ENCODE data around the gene CMTM8.
"Not testable (repeated sequence)": the region's sequence is repeated elsewhere in the genome, so short reads cannot be mapped to it uniquely, and the experiment has no call there.

CMTM8 gene

GRCh38 chr3:32238453-32239306 is at the start of gene CMTM8:
CMTM8 (plus strand) TSS chr3:32238680; CDS start chr3:32238973, 293 bp downstream.
- H3K27ac ChIP-seq = no peak within 1 kb of the TSS
- TF ChIP-seq CTCF (conservative IDR thresholded peaks at IDR 0.05; ENCODE audit: low read depth) = no peak
- POLR2A ChIA-PET (ENCODE audit: low non-redundant PET) = no interaction called here
- CTCF ChIA-PET = no interaction called here
- peak; percentile 57 for DNase-seq (ENCODE audit: low spot score)

GRCh38 chr3:32189693-32190092 is 48.8 kb upstream of the CMTM8 start:
- no peak for TF ChIP-seq CTCF (conservative IDR thresholded peaks at IDR 0.05; ENCODE audit: low read depth)
- no peak for DNase-seq (ENCODE audit: low spot score)
- POLR2A ChIA-PET (ENCODE audit: low non-redundant PET) = no interaction called here
- CTCF ChIA-PET = no interaction called here
- H3K27ac ChIP-seq = no peak overlapping the region

GRCh38 chr3:32190556-32190955 is 47.9 kb upstream of the CMTM8 start:
- POLR2A ChIA-PET (ENCODE audit: low non-redundant PET); H3K27ac ChIP-seq; CTCF ChIA-PET; DNase-seq (ENCODE audit: low spot score): not testable (repeated sequence)

GRCh38 chr3:32193101-32193500 is 45.4 kb upstream of the CMTM8 start:
- DNase-seq (ENCODE audit: low spot score) = no peak
- ChIA-PET CTCF (interaction anchor here (0.6 kb wide), 1 partner anchor 323 kb away, joined by 3 read pairs; no protein-coding TSS in a partner anchor), POLR2A (ENCODE audit: low non-redundant PET) (no interaction called here)
- no peak for TF ChIP-seq CTCF (conservative IDR thresholded peaks at IDR 0.05; ENCODE audit: low read depth)
- H3K27ac ChIP-seq = no peak overlapping the region

- TF ChIP-seq CTCF (conservative IDR thresholded peaks at IDR 0.05; ENCODE audit: low read depth) = no peak
- H3K27ac ChIP-seq = no peak overlapping the region
- CTCF ChIA-PET = no interaction called here
- POLR2A ChIA-PET (ENCODE audit: low non-redundant PET) = no interaction called here
- DNase-seq (ENCODE audit: low spot score) = no peak
Measured at GRCh38 chr3:32194653-32195052, 43.8 kb upstream of the CMTM8 start.

GRCh38 chr3:32195995-32196540 is 42.4 kb upstream of the CMTM8 start:
- no peak for TF ChIP-seq CTCF (conservative IDR thresholded peaks at IDR 0.05; ENCODE audit: low read depth)
- H3K27ac ChIP-seq = no peak overlapping the region
- no peak for DNase-seq (ENCODE audit: low spot score)
- POLR2A ChIA-PET (ENCODE audit: low non-redundant PET) = no interaction called here
- CTCF ChIA-PET = interaction anchor here (0.7 kb wide), 1 partner anchor 223 kb away, joined by 3 read pairs; no protein-coding TSS in a partner anchor

- no peak for TF ChIP-seq CTCF (conservative IDR thresholded peaks at IDR 0.05; ENCODE audit: low read depth)
- no peak overlapping the region for H3K27ac ChIP-seq
- no peak for DNase-seq (ENCODE audit: low spot score)
- ChIA-PET POLR2A (ENCODE audit: low non-redundant PET) (no interaction called here), CTCF (no interaction called here)
Measured at GRCh38 chr3:32197991-32198390, 40.5 kb upstream of the CMTM8 start.
